Measurements from ENCODE around the gene SMIM32. TPM values are rescaled to one million over a fixed set of nuclear protein-coding genes. Genes with fewer than 3 reads are reported as not detected.
A peak's percentile ranks its signal among the peaks of the same experiment; 100 is the strongest.

The SMIM32 gene
- 1.9 and 3.1 TPM in 2 replicates for total RNA-seq
- polyA plus RNA-seq: 2.7 and 3.9 TPM in 2 replicates

DNA sequence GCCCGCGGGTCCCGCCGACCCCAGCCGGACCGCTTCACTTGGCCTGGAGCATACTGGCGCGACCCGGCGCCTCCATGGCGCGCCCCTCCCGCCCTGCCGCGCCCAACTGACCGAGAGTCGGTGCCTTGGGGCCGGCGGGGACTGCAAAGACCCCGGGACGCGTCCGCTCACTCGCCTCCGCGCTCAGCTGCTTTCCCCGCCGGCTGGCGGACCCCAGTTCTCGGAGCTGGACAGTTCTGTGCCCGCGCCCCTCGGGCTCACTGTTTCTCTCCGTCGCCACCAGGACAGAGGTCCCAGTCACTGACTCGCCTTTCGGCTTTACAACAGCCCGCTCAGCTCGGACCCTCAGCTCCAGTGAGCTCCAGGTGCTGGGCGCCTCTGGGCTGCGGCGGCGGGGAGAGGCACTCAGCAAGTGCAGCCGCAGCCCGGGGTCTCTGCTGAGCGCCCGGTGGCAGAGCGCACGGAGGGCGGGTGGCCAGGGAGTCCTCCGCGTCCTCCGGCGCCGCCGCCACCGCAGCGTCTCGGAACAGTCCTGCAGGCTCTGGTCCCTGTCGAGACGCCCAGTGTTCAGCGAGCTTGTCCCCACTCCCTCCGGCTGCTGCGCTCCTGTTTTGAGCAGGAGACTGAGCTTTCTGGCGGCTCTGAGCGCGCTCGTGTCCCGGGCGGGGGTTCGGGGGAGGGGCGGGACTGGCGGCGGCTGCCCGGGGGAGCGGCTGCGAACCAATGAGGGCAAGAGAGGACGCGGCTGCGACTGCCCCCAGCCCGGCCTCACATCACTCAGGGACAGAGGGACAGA, at the start of gene SMIM32:
Gene SMIM32, minus strand, starts transcription at position 637 of the 796 bp plus-strand sequence. CDS start 638 bp downstream, outside the sequence.
- WGBS (ENCODE audit: low lambda C conversion rate, missing lambda C conversion rate): under 1% methylated on average over 68 of the region's 81 CpGs
- Histone ChIP-seq H3K27ac (no peak within 1 kb of the TSS), H3K27me3 (peaks cover 31% of the 10 kb centered on the region), H3K9me2 (replicated peaks; ENCODE audit: insufficient read depth) (no peaks in the 10 kb centered on the region), H3K9me3 (ENCODE audit: low read depth) (no peaks in the 10 kb centered on the region), H3K79me2 (no peaks in the 10 kb centered on the region), H4K20me1 (ENCODE audit: insufficient read depth, poor library complexity, severe bottlenecking) (no peaks in the 10 kb centered on the region), H3K4me3 (peak within 1 kb of the TSS; percentile 42), H3K4me1 (ENCODE audit: insufficient read depth) (peaks cover 24% of the 10 kb centered on the region), H2AFZ (peak within 1 kb of the TSS; percentile 57), H3K4me2 (peak within 1 kb of the TSS; percentile 100), H3K36me3 (replicated peaks; ENCODE audit: insufficient read depth, low read depth) (no peaks in the 10 kb centered on the region)
- DNase-seq (ENCODE audit: low spot score): peak; percentile 62
- TF ChIP-seq, protein P1, sequence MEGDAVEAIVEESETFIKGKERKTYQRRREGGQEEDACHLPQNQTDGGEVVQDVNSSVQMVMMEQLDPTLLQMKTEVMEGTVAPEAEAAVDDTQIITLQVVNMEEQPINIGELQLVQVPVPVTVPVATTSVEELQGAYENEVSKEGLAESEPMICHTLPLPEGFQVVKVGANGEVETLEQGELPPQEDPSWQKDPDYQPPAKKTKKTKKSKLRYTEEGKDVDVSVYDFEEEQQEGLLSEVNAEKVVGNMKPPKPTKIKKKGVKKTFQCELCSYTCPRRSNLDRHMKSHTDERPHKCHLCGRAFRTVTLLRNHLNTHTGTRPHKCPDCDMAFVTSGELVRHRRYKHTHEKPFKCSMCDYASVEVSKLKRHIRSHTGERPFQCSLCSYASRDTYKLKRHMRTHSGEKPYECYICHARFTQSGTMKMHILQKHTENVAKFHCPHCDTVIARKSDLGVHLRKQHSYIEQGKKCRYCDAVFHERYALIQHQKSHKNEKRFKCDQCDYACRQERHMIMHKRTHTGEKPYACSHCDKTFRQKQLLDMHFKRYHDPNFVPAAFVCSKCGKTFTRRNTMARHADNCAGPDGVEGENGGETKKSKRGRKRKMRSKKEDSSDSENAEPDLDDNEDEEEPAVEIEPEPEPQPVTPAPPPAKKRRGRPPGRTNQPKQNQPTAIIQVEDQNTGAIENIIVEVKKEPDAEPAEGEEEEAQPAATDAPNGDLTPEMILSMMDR (IDR thresholded peaks at IDR 0.05; ENCODE audit: poor library complexity): no peak
- TF ChIP-seq EZH2phosphoT487 (IDR thresholded peaks at IDR 0.05; ENCODE audit: low read depth, severe bottlenecking, unreplicated experiment) (no peak), EZH2 (IDR thresholded peaks at IDR 0.05; ENCODE audit: borderline replicate concordance) (no peak)

DNA sequence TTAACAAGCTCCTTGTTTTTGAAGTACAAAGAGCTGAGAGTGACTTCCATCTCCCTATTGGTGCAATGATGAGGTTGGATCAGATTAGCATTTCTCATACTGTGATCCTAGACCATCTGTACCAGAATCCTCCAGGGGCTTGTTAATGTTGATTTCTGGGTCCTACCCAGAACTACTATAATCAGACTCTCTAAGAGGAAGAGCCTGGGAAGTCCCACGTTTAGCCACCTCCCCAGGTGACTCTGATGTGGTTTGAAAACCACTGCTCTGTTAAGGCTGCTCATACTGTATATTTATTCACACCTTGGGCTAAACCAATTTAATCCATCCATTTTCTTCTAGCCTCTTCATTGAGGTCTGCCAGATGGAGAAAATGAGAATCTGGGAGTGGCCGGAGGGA, 49.6 kb upstream of the SMIM32 start:
- no peak overlapping the region for H2AFZ ChIP-seq
- H3K27ac ChIP-seq: no peak overlapping the region
- TF ChIP-seq EZH2phosphoT487 (IDR thresholded peaks at IDR 0.05; ENCODE audit: low read depth, severe bottlenecking, unreplicated experiment) (no peak), EZH2 (IDR thresholded peaks at IDR 0.05; ENCODE audit: borderline replicate concordance) (no peak)
- TF ChIP-seq, protein P1 (IDR thresholded peaks at IDR 0.05; ENCODE audit: poor library complexity): no peak
- DNase-seq (ENCODE audit: low spot score): no peak
- no peaks in the 10 kb centered on the region for H3K9me2 ChIP-seq (replicated peaks; ENCODE audit: insufficient read depth)
- no peaks in the 10 kb centered on the region for H3K9me3 ChIP-seq (ENCODE audit: low read depth)
- 88% methylated on average over 2 of the region's 2 CpGs for WGBS (ENCODE audit: low lambda C conversion rate, missing lambda C conversion rate)
- no peaks in the 10 kb centered on the region for H3K4me1 ChIP-seq (ENCODE audit: insufficient read depth)
- no peaks in the 10 kb centered on the region for H3K27me3 ChIP-seq
- H3K4me2 ChIP-seq: no peak overlapping the region
- no peaks in the 10 kb centered on the region for H3K79me2 ChIP-seq
- no peak overlapping the region for H3K4me3 ChIP-seq
- no peaks in the 10 kb centered on the region for H4K20me1 ChIP-seq (ENCODE audit: insufficient read depth, poor library complexity, severe bottlenecking)
- H3K36me3 ChIP-seq (replicated peaks; ENCODE audit: insufficient read depth, low read depth): no peaks in the 10 kb centered on the region

DNA sequence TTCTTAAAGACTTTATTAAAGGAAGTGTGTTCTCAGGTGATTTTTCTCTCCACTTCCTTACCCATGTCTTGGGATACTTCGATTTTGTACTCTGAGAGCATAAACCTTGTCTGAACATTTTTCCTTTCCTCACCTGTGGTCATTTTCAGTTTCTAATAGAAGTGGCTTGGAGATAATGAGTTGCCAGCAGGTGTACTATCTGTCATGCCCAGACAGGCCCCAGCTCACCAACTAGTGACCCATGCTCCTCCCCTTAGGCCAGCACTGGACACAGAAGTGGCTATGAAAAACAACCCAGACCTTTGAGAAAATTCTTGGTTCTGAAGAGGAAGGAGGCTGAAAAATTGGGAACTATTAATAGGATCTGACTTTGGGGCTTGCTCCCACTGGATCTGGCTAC, 49.2 kb upstream of the SMIM32 start:
- no peak overlapping the region for H3K27ac ChIP-seq
- no peak overlapping the region for H2AFZ ChIP-seq
- no peaks in the 10 kb centered on the region for H3K9me3 ChIP-seq (ENCODE audit: low read depth)
- no peaks in the 10 kb centered on the region for H3K36me3 ChIP-seq (replicated peaks; ENCODE audit: insufficient read depth, low read depth)
- H3K4me2 ChIP-seq: no peak overlapping the region
- H3K9me2 ChIP-seq (replicated peaks; ENCODE audit: insufficient read depth): no peaks in the 10 kb centered on the region
- H3K4me3 ChIP-seq: no peak overlapping the region
- no peaks in the 10 kb centered on the region for H3K4me1 ChIP-seq (ENCODE audit: insufficient read depth)
- DNase-seq (ENCODE audit: low spot score): no peak
- TF ChIP-seq EZH2 (IDR thresholded peaks at IDR 0.05; ENCODE audit: borderline replicate concordance) (no peak), EZH2phosphoT487 (IDR thresholded peaks at IDR 0.05; ENCODE audit: low read depth, severe bottlenecking, unreplicated experiment) (no peak)
- no peaks in the 10 kb centered on the region for H3K79me2 ChIP-seq
- H3K27me3 ChIP-seq: no peaks in the 10 kb centered on the region
- WGBS (ENCODE audit: low lambda C conversion rate, missing lambda C conversion rate): 79% methylated on average over 1 of the region's 1 CpG
- H4K20me1 ChIP-seq (ENCODE audit: insufficient read depth, poor library complexity, severe bottlenecking): no peaks in the 10 kb centered on the region

DNA sequence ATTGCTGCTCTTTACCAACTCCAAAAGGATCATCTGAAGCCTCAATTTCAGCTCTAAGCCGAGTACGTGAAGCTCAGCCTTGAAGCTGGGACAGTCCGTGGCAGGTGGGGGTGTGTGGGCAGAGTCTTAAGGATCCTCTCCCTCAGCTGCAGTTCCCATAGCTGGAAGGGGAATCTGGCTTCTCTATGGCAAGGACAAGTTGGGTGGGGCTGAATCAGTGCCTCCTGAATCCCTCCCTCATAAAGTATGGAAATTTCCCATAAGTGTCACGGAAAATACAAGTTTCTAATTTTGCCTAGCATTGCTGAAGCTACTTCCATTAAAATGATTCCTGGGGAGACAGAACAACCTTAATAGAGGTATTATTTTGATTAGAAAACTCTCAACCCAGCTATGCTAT, 47.9 kb upstream of the SMIM32 start:
- Histone ChIP-seq H3K9me2 (replicated peaks; ENCODE audit: insufficient read depth) (no peaks in the 10 kb centered on the region), H3K4me1 (ENCODE audit: insufficient read depth) (no peaks in the 10 kb centered on the region), H3K4me2 (no peak overlapping the region), H3K79me2 (no peaks in the 10 kb centered on the region), H4K20me1 (ENCODE audit: insufficient read depth, poor library complexity, severe bottlenecking) (no peaks in the 10 kb centered on the region), H2AFZ (no peak overlapping the region), H3K27ac (no peak overlapping the region), H3K9me3 (ENCODE audit: low read depth) (no peaks in the 10 kb centered on the region), H3K27me3 (no peaks in the 10 kb centered on the region), H3K4me3 (no peak overlapping the region), H3K36me3 (replicated peaks; ENCODE audit: insufficient read depth, low read depth) (no peaks in the 10 kb centered on the region)
- no peak for DNase-seq (ENCODE audit: low spot score)
- WGBS (ENCODE audit: low lambda C conversion rate, missing lambda C conversion rate): 88% methylated on average over 4 of the region's 4 CpGs
- no peak for TF ChIP-seq EZH2 (IDR thresholded peaks at IDR 0.05; ENCODE audit: borderline replicate concordance)
- TF ChIP-seq EZH2phosphoT487 (IDR thresholded peaks at IDR 0.05; ENCODE audit: low read depth, severe bottlenecking, unreplicated experiment): no peak
- TF ChIP-seq, protein P1 (IDR thresholded peaks at IDR 0.05; ENCODE audit: poor library complexity): no peak
